ENCODE results near the gene OR52L1.
"Not testable (repeated sequence)": the region's sequence is repeated elsewhere in the genome, so short reads cannot be mapped to it uniquely, and the experiment has no call there.

The OR52L1 gene

GRCh38 chr11:5986885-5987284, at the start of gene OR52L1:
Gene OR52L1, minus strand, starts transcription at chr11:5986985. Its CDS starts 55 bp downstream, at chr11:5986930.
- DNase-seq (ENCODE audit: low read depth), result no peak

GRCh38 chr11:6030708-6031405, 44.1 kb upstream of the OR52L1 start, which contains the start of gene OR56A1:
Gene OR56A1, minus strand, starts transcription at chr11:6030758. Its CDS starts 3,066 bp downstream, at chr11:6027692.
- DNase-seq (ENCODE audit: low read depth), result no peak

- no peak for DNase-seq (ENCODE audit: low read depth)
Observed at GRCh38 chr11:6027501-6027900, 40.7 kb upstream of the OR52L1 start.

GRCh38 chr11:6025056-6025455, 38.3 kb upstream of the OR52L1 start:
- no peak for DNase-seq (ENCODE audit: low read depth)

GRCh38 chr11:6022956-6023355, 36.2 kb upstream of the OR52L1 start:
- DNase-seq (ENCODE audit: low read depth), result no peak

GRCh38 chr11:6013042-6013441, 26.3 kb upstream of the OR52L1 start:
- DNase-seq (ENCODE audit: low read depth), result no peak

- no peak for DNase-seq (ENCODE audit: low read depth)
Observed at GRCh38 chr11:6012035-6012668, 25.4 kb upstream of the OR52L1 start.

- DNase-seq (ENCODE audit: low read depth), result no peak
Observed at GRCh38 chr11:6006846-6007245, 20.1 kb upstream of the OR52L1 start, which contains the start of gene OR56A4. Gene OR56A4, minus strand, starts transcription at chr11:6006946. Its CDS starts 3,954 bp downstream, at chr11:6002992.

GRCh38 chr11:6006395-6006794, 19.6 kb upstream of the OR52L1 start:
- DNase-seq (ENCODE audit: low read depth), result no peak

GRCh38 chr11:6002202-6002699, 15.5 kb upstream of the OR52L1 start:
- no peak for DNase-seq (ENCODE audit: low read depth)

GRCh38 chr11:5994791-5995190, 8.0 kb upstream of the OR52L1 start:
- DNase-seq (ENCODE audit: low read depth), result no peak

GRCh38 chr11:5992604-5993251, 5.9 kb upstream of the OR52L1 start:
- DNase-seq (ENCODE audit: low read depth), result no peak

GRCh38 chr11:5992150-5992549, 5.4 kb upstream of the OR52L1 start:
- DNase-seq (ENCODE audit: low read depth), result no peak

- no peak for DNase-seq (ENCODE audit: low read depth)
Observed at GRCh38 chr11:5989203-5989602, 2.4 kb upstream of the OR52L1 start.

- no peak for DNase-seq (ENCODE audit: low read depth)
Observed at GRCh38 chr11:5983443-5983842, 3.3 kb downstream of the OR52L1 start.

GRCh38 chr11:5973530-5973929, 13.3 kb downstream of the OR52L1 start:
- no peak for DNase-seq (ENCODE audit: low read depth)

- no peak for DNase-seq (ENCODE audit: low read depth)
Observed at GRCh38 chr11:5968394-5968793, 18.4 kb downstream of the OR52L1 start, which contains the start of gene OR56A5. Gene OR56A5, minus strand, starts transcription at chr11:5968494. Its CDS starts 0 bp downstream, at chr11:5968494.

- no peak for DNase-seq (ENCODE audit: low read depth)
Observed at GRCh38 chr11:5967708-5968107, 19.1 kb downstream of the OR52L1 start.

- no peak for DNase-seq (ENCODE audit: low read depth)
Observed at GRCh38 chr11:5966958-5967357, 19.8 kb downstream of the OR52L1 start.

GRCh38 chr11:5960704-5961320, 26.0 kb downstream of the OR52L1 start:
- DNase-seq (ENCODE audit: low read depth), result not testable (repeated sequence)

GRCh38 chr11:5955586-5955985, 31.2 kb downstream of the OR52L1 start:
- DNase-seq (ENCODE audit: low read depth), result no peak

- no peak for DNase-seq (ENCODE audit: low read depth)
Observed at GRCh38 chr11:5941951-5942350, 44.8 kb downstream of the OR52L1 start, which contains the start of gene OR56A3. Gene OR56A3, plus strand, starts transcription at chr11:5942251. Its CDS starts 5,096 bp downstream, at chr11:5947347.

Data from activated gamma-delta T cell treated with anti-CD3 and anti-CD28 coated beads, Interleukin-2, amount 50 U/mL, for 16 hours (primary cell).